Endothelial cell of umbilical vein (primary cell): ENCODE data around the gene CHD5. TPM values are rescaled to one million over a fixed set of nuclear protein-coding genes. Genes with fewer than 3 reads are reported as not detected.
A peak's percentile ranks its signal among the peaks of the same experiment; 100 is the strongest.

ENCODE experiments used
- BruUV-seq: library from RNA; stranded (reverse); fragments of 400-500 nt; replicated peaks from 2 replicates; lab custom pipeline; 2021; lab: Mats Ljungman, UMichigan
- CTCF ChIA-PET: fragments of 300-600, 350-600 bp; sonication (Branson Sonifier 250); formaldehyde crosslinking; loops from one replicate; lab custom pipeline; 2021; ENCODE audit warnings: antibody characterized with exemption, inconsistent platforms; lab: Charles Lee
- POLR2A ChIA-PET: fragments of 300-600, 350-600 bp; sonication (Branson Sonifier 250); formaldehyde crosslinking; loops from one replicate; lab custom pipeline; 2021; ENCODE audit warnings: antibody characterized with exemption, inconsistent platforms; lab: Charles Lee
- DNase-seq: peaks from one replicate; pipeline ENCODE4 v3.0.0-alpha.2; 2011; ENCODE audit warnings: low read depth, low spot score
- FAIRE-seq: peaks from 2 replicates; lab custom pipeline; 2011; peaks lifted over from hg19 to GRCh38; lab: Jason Lieb, UNC
- H2AFZ ChIP-seq: 2 replicates; pipeline ENCODE4 v1.6.0; 2012; ENCODE audit warnings: low read depth, low read length, control low read depth, inconsistent platforms
- H3K27ac ChIP-seq: 2 replicates; pipeline ENCODE4 v1.5.1; 2011; ENCODE audit warnings: low read depth, mild to moderate bottlenecking, control low read depth, low read length, moderate library complexity; ENCODE audit not compliant: insufficient read depth
- H3K27me3 ChIP-seq, 2 experiments: 2 replicates each; pipeline versions ENCODE4 v1.6.0 to v1.6.1; 2011; ENCODE audit warnings: low read length in 2 of 2, mixed read lengths in 1 of 2; ENCODE audit not compliant: control insufficient read depth in 2 of 2, insufficient read depth in 2 of 2
- H3K36me3 ChIP-seq, 2 experiments: 2 replicates in 1 of 2; 3 replicates in 1 of 2; pipeline ENCODE4 v1.5.1; 2011; ENCODE audit warnings: low read length in 2 of 2, mild to moderate bottlenecking in 1 of 2, moderate library complexity in 1 of 2; ENCODE audit not compliant: control insufficient read depth in 2 of 2, insufficient read depth in 2 of 2; ENCODE audit errors: extremely low read depth in 1 of 2
- H3K4me1 ChIP-seq: 3 replicates; pipeline ENCODE4 v1.5.1; 2011; ENCODE audit warnings: mild to moderate bottlenecking, low read length; ENCODE audit not compliant: control insufficient read depth, insufficient read depth; ENCODE audit errors: extremely low read depth
- H3K4me2 ChIP-seq: 2 replicates; pipeline ENCODE4 v1.6.1; 2011; ENCODE audit warnings: low read length, control low read depth, mixed read lengths; ENCODE audit not compliant: insufficient read depth
- H3K4me3 ChIP-seq, 3 experiments: fragments of 200-600 bp in 1 of 3; sonication (generic), shearing (Covaris generic) in 1 of 3; replicated peaks in 1 of 3; 2 replicates each; pipeline ENCODE4 v1.5.1; 2011 to 2016; ENCODE audit warnings: control low read depth in 3 of 3, low read length in 3 of 3, mild to moderate bottlenecking in 2 of 3, inconsistent platforms in 1 of 3, low read depth in 1 of 3, moderate library complexity in 1 of 3; ENCODE audit not compliant: insufficient read depth in 1 of 3
- H3K79me2 ChIP-seq: 2 replicates; pipeline ENCODE4 v1.6.0; 2012; ENCODE audit warnings: low read length, inconsistent platforms; ENCODE audit not compliant: control insufficient read depth, insufficient read depth
- H3K9ac ChIP-seq: replicated peaks from 2 replicates; pipeline ENCODE3; 2011; ENCODE audit warnings: low read length, control low read depth; ENCODE audit not compliant: insufficient read depth; ENCODE audit errors: extremely low read depth
- H3K9me1 ChIP-seq: replicated peaks from 3 replicates; pipeline ENCODE4 v1.6.0; 2011; ENCODE audit warnings: mild to moderate bottlenecking, low read length; ENCODE audit not compliant: control insufficient read depth, insufficient read depth; ENCODE audit errors: extremely low read depth
- H3K9me3 ChIP-seq: replicated peaks from 2 replicates; pipeline ENCODE4 v1.5.1; 2012; ENCODE audit warnings: low read length, inconsistent platforms; ENCODE audit not compliant: control insufficient read depth, insufficient read depth
- H4K20me1 ChIP-seq: replicated peaks from 2 replicates; pipeline ENCODE3; 2011; ENCODE audit warnings: mild to moderate bottlenecking, low read length; ENCODE audit not compliant: control insufficient read depth, insufficient read depth; ENCODE audit errors: extremely low read depth
- EZH2 ChIP-seq: IDR thresholded peaks from 2 replicates; pipeline ENCODE4 v1.6.1; 2012; ENCODE audit warnings: borderline replicate concordance, low read depth, mild to moderate bottlenecking, moderate library complexity, low read length, inconsistent platforms; ENCODE audit not compliant: severe bottlenecking
- GATA2 ChIP-seq: IDR thresholded peaks from 2 replicates; pipeline ENCODE4 v1.7.0; 2011; ENCODE audit warnings: low read depth, mild to moderate bottlenecking, moderate library complexity, mixed read lengths, low read length; ENCODE audit not compliant: insufficient read length, insufficient read depth
- MYC ChIP-seq: IDR thresholded peaks from one replicate; pipeline ENCODE4 v1.6.1; 2011; ENCODE audit warnings: mild to moderate bottlenecking, low read depth, low read length
- POLR2A ChIP-seq: IDR thresholded peaks from 2 replicates; pipeline ENCODE4 v1.6.1; 2012; ENCODE audit warnings: low read depth, mild to moderate bottlenecking, control low read depth, low read length
- POLR2AphosphoS5 ChIP-seq: IDR thresholded peaks from 2 replicates; pipeline ENCODE4 v1.6.1; 2012; ENCODE audit warnings: low read depth, mild to moderate bottlenecking, control low read depth, low read length, moderate library complexity; ENCODE audit not compliant: insufficient read depth
- dilution Hi-C: fragments of 300-500 bp; cut with MboI; formaldehyde crosslinking; loops from one replicate; pipeline ENCODE4 v1.15.0; 2019; ENCODE audit warnings: low sequenced_read_pairs; ENCODE audit not compliant: extremely low pct_ligation_motif_present
- intact Hi-C: fragments of 100-400 bp; cut with micrococcal nuclease; formaldehyde crosslinking; loops from one replicate; pipeline ENCODE4 v1.10.0; 2022
- polyA plus RNA-seq, 4 experiments: library from polyadenylated mRNA; depleted of rRNA in 3 of 4; stranded (reverse) in 3 of 4; unstranded in 1 of 4; fragments of >200 nt; gene quantifications; 2 replicates each; pipeline versions ENCODE4 v1.2.1 to v1.2.3, GENCODE V29; 2011 to 2012; ENCODE audit warnings: missing spikeins in 1 of 4
- total RNA-seq: library from RNA; stranded (reverse); gene quantifications from 2 replicates; pipeline ENCODE4 v1.2.3, GENCODE V29; 2021

Gene CHD5
- total and polyA plus RNA-seq, 2 donors (not counting 3 experiments of a cell fraction or from before 2014, with no cell fraction given) = 0.04 to 0.11 TPM

GRCh38 chr1:6179564-6180175 is 451 bp downstream of the CHD5 start:
- dilution Hi-C loops (no loop called here), intact Hi-C loops (loop anchor here (2.0 kb wide), 2 partner anchors 19 to 121 kb away; partner anchors contain the start of gene RPL22)
- H3K9me3 ChIP-seq = no peaks in the 10 kb centered on the region
- no peak overlapping the region for H3K4me3 ChIP-seq
- H3K27ac ChIP-seq = no peak overlapping the region
- POLR2A ChIA-PET = no interaction called here
- H3K27me3 ChIP-seq = peaks cover 27 to 36% of the 10 kb centered on the region in 2 experiments
- CTCF ChIA-PET = no interaction called here
- DNase-seq (no peak), FAIRE-seq (no peak)
- H4K20me1 ChIP-seq = no peaks in the 10 kb centered on the region
- BruUV-seq = no TSS peak
- peaks cover 0 to 3% of the 10 kb centered on the region in 2 experiments for H3K36me3 ChIP-seq
- H3K9ac ChIP-seq = no peak overlapping the region
- H2AFZ ChIP-seq = no peak overlapping the region
- H3K4me2 ChIP-seq = no peak overlapping the region
- no peaks in the 10 kb centered on the region for H3K4me1 ChIP-seq
- no peaks in the 10 kb centered on the region for H3K9me1 ChIP-seq
- TF ChIP-seq POLR2AphosphoS5 (no peak), GATA2 (no peak), MYC (no peak), EZH2 (peak; percentile 71)
- H3K79me2 ChIP-seq = no peaks in the 10 kb centered on the region

GRCh38 chr1:6178751-6179563 is 1.2 kb downstream of the CHD5 start:
- dilution Hi-C loops = no loop called here
- H3K9me1 ChIP-seq = no peaks in the 10 kb centered on the region
- no peak overlapping the region for H3K4me2 ChIP-seq
- H3K9ac ChIP-seq = no peak overlapping the region
- ChIA-PET POLR2A (no interaction called here), CTCF (interaction anchor here (0.9 kb wide), 1 partner anchor 26 kb away, joined by 5 read pairs; no protein-coding TSS in a partner anchor)
- no TSS peak for BruUV-seq
- H3K4me3 ChIP-seq = no peak overlapping the region
- DNase-seq (no peak), FAIRE-seq (no peak)
- H3K9me3 ChIP-seq = no peaks in the 10 kb centered on the region
- H3K79me2 ChIP-seq = no peaks in the 10 kb centered on the region
- TF ChIP-seq POLR2A (no peak), EZH2 (peak; percentile 96)
- no peak overlapping the region for H2AFZ ChIP-seq
- peaks cover 27 to 36% of the 10 kb centered on the region in 2 experiments for H3K27me3 ChIP-seq
- no peaks in the 10 kb centered on the region for H3K4me1 ChIP-seq
- no peak overlapping the region for H3K27ac ChIP-seq
- H4K20me1 ChIP-seq = no peaks in the 10 kb centered on the region
- intact Hi-C loops = no loop called here
- H3K36me3 ChIP-seq = no peaks in the 10 kb centered on the region
